Skeletal muscle satellite cell (primary cell): ENCODE results near the gene PLOD2.

ENCODE experiments used
- H3K27me3 ChIP-seq: 2 replicates; pipeline ENCODE4 v1.7.0; 2013; ENCODE audit warnings: low read length; ENCODE audit not compliant: control insufficient read depth, insufficient read depth
- H3K36me3 ChIP-seq: 2 replicates; pipeline ENCODE4 v1.7.0; 2013; ENCODE audit warnings: mild to moderate bottlenecking, control low read depth, low read length; ENCODE audit not compliant: insufficient read depth
- H3K4me1 ChIP-seq: 2 replicates; pipeline ENCODE4 v1.7.0; 2013; ENCODE audit warnings: low read length; ENCODE audit not compliant: control insufficient read depth, insufficient read depth
- H3K4me2 ChIP-seq: 2 replicates; pipeline ENCODE4 v1.7.0; 2013; ENCODE audit warnings: mild to moderate bottlenecking, low read length
- H3K4me3 ChIP-seq: 2 replicates; pipeline ENCODE4 v1.7.0; 2013; ENCODE audit warnings: low read length
- H3K9ac ChIP-seq: 2 replicates; pipeline ENCODE4 v1.7.0; 2013; ENCODE audit warnings: mild to moderate bottlenecking, low read depth, low read length, moderate library complexity
- H3K9me3 ChIP-seq: replicated peaks from 2 replicates; pipeline ENCODE4 v1.7.0; 2013; ENCODE audit warnings: mild to moderate bottlenecking, control low read depth, low read length

The PLOD2 gene

DNA sequence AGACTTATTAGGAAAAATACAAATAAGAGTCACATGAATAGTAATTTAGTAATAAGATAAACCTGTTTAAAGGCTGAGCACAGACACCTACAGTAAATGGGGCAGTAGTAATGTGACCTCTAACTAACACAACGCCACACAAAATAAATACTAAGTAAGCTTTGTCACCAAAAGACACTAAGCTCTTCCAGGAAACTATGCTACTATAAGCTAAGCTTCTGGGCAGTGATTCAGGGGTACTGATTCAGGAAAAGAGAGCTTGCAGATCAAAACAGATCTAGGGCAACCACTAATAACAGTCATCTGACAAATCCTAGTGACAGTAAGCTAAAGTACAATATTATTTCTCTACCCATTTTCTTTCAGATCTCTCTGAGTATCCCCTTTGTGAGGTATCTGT, 68.8 kb downstream of the PLOD2 start:
- Histone ChIP-seq H3K9me3 (no peaks in the 10 kb centered on the region), H3K36me3 (peaks cover 46% of the 10 kb centered on the region), H3K27me3 (no peaks in the 10 kb centered on the region), H3K4me2 (no peak overlapping the region), H3K4me3 (no peak overlapping the region), H3K4me1 (no peaks in the 10 kb centered on the region), H3K9ac (no peak overlapping the region)

DNA sequence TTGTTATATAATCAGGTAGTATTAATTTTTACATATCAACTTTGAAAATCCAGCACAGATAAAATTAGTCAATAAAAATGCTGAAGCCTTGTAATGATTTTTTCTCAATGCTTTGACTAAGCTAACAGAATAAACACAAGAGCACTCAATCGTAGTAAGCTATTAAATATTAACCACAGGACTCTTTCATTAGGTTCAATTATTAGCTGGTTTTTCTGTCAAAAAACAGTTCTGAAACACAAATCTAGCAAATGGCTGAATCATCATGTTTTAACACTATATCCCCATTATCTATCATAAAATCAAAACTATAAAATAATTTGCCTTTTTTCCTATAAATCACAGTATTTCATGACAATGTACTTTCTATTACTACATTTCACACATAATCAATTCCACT, 69.6 kb downstream of the PLOD2 start:
- H3K4me3 ChIP-seq = no peak overlapping the region
- no peak overlapping the region for H3K4me2 ChIP-seq
- no peaks in the 10 kb centered on the region for H3K9me3 ChIP-seq
- H3K4me1 ChIP-seq = no peaks in the 10 kb centered on the region
- H3K27me3 ChIP-seq = no peaks in the 10 kb centered on the region
- H3K9ac ChIP-seq = no peak overlapping the region
- H3K36me3 ChIP-seq = peaks cover 46% of the 10 kb centered on the region

DNA sequence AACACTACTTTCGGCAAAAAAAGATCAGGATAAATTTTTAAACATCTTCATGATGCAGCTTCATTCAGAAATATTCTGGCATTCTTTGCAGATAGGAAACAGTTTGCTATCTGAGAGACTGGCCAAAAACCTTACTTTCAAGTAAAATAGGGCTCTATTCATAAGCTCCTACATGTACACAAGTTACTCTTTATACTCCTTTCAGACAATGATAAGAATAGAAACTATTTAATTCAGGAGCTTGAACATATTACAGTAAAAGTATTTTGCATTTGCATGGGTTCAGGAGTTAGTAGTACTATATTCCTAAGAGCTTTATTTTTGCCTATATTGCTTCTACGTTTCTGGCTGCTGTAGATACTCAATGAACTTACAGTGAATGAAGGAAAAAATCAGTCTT, 70.5 kb downstream of the PLOD2 start:
- Histone ChIP-seq H3K9me3 (no peaks in the 10 kb centered on the region), H3K4me3 (no peak overlapping the region), H3K4me2 (no peak overlapping the region), H3K36me3 (peaks cover 53% of the 10 kb centered on the region), H3K9ac (no peak overlapping the region), H3K4me1 (no peaks in the 10 kb centered on the region), H3K27me3 (no peaks in the 10 kb centered on the region)

DNA sequence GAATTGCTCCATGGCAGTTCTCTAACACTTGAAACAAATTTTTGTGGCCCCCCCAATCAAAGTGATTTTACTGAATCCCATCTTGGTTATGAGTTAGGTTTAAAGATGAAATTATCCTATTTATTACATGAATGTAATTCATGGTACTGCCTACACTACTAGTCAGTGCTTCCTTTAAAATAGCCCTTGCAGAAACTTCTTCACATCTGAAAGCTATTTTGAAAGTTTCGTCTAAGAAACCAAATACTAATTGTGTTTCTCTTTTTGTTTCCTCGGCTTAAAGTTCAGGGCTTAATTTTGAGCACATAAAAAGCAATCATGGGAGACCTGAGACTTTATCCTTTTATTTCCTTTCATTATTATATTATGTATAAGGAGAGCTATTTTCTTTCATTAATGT, 72.1 kb downstream of the PLOD2 start:
- Histone ChIP-seq H3K9ac (no peak overlapping the region), H3K4me2 (no peak overlapping the region), H3K4me3 (no peak overlapping the region), H3K27me3 (no peaks in the 10 kb centered on the region), H3K36me3 (peaks cover 60% of the 10 kb centered on the region), H3K4me1 (no peaks in the 10 kb centered on the region), H3K9me3 (no peaks in the 10 kb centered on the region)

DNA sequence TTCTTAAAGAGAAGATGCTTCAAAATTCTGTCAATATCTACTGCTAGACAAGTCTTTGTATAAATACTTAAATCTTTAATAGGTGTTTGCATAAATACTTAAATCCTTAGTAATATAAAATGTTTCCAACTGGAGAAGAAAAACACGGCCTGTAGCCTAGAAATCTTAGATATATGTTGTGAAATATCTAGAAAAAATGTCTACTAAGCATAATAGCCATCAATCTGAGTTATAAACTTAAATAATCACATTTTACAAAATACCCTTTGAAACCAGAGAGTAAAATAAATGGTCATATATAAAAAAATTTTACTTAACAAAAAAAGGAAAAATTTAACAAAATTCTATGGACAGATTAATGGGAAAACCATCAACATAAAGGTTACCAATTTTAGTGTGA, 73.9 kb downstream of the PLOD2 start:
- Histone ChIP-seq H3K4me1 (no peaks in the 10 kb centered on the region), H3K9me3 (no peaks in the 10 kb centered on the region), H3K36me3 (peaks cover 63% of the 10 kb centered on the region), H3K4me2 (no peak overlapping the region), H3K9ac (no peak overlapping the region), H3K4me3 (no peak overlapping the region), H3K27me3 (no peaks in the 10 kb centered on the region)

DNA sequence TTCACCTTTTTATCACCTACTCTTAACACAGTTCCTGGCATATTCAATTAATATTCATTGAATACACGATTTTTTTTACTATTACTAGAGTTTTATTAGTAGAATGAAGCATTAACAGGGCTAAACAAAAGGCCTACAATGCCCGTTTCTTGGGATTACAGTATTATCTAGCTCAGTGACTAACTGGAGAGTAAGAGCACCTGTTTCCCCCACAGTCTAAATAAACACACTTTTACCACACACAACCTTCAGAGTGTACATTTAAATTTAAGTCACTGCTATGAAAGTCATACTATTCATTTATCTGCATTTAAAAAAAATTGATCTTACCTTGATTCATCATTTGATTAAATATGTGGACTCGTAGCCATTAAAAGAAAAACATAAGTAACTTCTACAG, 74.8 kb downstream of the PLOD2 start:
- Histone ChIP-seq H3K27me3 (no peaks in the 10 kb centered on the region), H3K4me2 (no peak overlapping the region), H3K9me3 (no peaks in the 10 kb centered on the region), H3K4me1 (no peaks in the 10 kb centered on the region), H3K9ac (no peak overlapping the region), H3K36me3 (peaks cover 62% of the 10 kb centered on the region), H3K4me3 (no peak overlapping the region)

DNA sequence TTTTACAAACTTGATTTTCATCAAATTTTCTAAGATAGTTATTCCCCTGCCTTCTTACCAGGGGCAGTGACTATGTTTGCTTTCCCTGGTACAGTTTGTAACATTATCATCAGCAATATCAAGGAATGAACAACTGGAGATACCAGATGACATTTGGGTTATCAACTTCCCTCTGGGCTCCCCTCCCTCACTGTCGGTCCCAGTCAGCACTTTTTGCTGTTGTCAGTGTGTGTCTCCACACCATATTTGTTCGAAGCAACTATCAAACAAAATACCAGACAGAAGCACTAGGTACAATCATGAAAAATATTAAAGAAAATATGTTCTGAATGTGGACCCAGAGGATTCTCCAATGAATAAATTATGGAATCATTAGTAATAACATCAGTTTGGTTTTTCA, 75.3 kb downstream of the PLOD2 start:
- Histone ChIP-seq H3K9me3 (no peaks in the 10 kb centered on the region), H3K4me3 (no peak overlapping the region), H3K9ac (no peak overlapping the region), H3K4me1 (no peaks in the 10 kb centered on the region), H3K27me3 (no peaks in the 10 kb centered on the region), H3K36me3 (peaks cover 64% of the 10 kb centered on the region), H3K4me2 (no peak overlapping the region)

DNA sequence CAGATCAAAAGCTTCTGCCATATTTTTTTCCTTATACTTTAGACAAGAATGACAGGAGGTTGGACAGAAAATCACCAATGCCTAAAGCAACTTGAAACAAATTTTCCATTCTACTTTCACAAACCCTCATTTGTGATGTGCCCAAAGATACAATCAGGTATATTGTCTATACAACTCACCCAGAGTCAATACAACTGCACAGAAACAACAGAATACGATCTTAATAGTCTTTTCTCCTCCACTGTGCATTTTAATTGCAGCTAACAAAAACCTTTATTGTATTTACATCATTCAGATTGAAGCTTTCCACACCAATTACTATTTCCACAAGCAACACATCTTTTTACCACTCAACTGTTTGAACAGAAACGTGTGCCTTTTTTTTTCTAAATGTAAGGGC, 80.4 kb downstream of the PLOD2 start:
- Histone ChIP-seq H3K4me2 (no peak overlapping the region), H3K4me3 (no peak overlapping the region), H3K36me3 (peaks cover 82% of the 10 kb centered on the region), H3K9me3 (no peaks in the 10 kb centered on the region), H3K27me3 (no peaks in the 10 kb centered on the region), H3K4me1 (no peaks in the 10 kb centered on the region), H3K9ac (no peak overlapping the region)

DNA sequence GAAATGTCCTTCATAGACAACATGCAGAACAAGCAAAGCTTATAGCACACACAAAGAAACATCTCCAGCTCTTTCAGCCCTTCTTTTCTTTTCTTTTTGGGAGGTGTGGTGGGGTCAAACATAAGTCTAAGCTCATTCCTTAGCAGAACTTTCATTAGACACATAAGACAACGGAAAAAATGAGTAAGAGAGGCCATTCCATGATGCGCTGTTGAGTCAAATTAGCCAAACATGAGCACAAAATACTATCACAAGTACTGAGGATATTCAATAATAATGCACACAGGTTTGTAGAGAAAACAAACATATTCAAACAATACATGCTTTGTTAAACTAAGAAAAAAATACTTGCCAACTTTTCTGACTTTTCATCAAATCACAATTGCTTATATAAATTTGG, 83.0 kb downstream of the PLOD2 start:
- Histone ChIP-seq H3K9ac (no peak overlapping the region), H3K9me3 (no peaks in the 10 kb centered on the region), H3K27me3 (no peaks in the 10 kb centered on the region), H3K4me2 (no peak overlapping the region), H3K4me3 (no peak overlapping the region), H3K4me1 (no peaks in the 10 kb centered on the region), H3K36me3 (peaks cover 72% of the 10 kb centered on the region)

DNA sequence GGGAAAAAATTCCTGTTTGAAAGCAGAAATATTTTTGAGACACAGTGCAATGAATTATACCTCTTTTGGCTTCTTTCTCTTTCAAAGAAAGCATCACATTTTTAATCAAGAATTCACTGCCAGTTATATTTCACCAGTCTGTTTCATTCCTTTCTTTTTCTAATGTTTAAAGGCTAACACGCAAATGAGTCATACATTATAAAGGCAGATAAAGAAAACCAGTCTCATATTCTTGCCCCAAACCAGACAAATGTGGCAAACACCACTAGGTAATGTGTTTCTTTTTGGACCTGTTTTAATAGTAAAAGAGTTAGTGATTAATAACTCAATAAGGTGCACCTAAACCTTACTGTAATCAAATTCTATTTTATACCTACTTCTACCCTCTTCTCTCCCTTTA, 83.8 kb downstream of the PLOD2 start:
- Histone ChIP-seq H3K9ac (no peak overlapping the region), H3K4me2 (no peak overlapping the region), H3K9me3 (no peaks in the 10 kb centered on the region), H3K4me1 (no peaks in the 10 kb centered on the region), H3K27me3 (no peaks in the 10 kb centered on the region), H3K36me3 (peaks cover 77% of the 10 kb centered on the region), H3K4me3 (no peak overlapping the region)

DNA sequence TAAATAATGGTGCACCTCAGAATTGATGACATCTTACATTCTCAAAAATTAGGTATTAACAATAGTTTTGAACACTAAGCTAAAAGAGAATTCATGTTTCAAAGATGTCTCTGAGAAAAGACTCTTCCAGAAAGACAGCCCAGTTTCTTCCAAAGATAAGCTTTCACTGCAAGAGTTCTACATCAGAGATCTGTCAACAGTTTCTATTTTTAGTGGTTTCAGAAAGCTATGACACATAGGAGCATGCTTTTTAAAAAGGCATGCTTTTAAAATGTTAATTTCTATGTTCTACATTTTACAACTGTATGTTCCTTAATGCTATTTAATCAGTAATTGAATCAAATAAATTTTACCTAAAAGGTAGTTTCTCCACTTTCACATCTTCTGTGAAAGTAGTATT, 88.2 kb downstream of the PLOD2 start:
- Histone ChIP-seq H3K9ac (no peak overlapping the region), H3K27me3 (no peaks in the 10 kb centered on the region), H3K4me3 (no peak overlapping the region), H3K4me1 (no peaks in the 10 kb centered on the region), H3K9me3 (no peaks in the 10 kb centered on the region), H3K36me3 (peaks cover 76% of the 10 kb centered on the region), H3K4me2 (no peak overlapping the region)

DNA sequence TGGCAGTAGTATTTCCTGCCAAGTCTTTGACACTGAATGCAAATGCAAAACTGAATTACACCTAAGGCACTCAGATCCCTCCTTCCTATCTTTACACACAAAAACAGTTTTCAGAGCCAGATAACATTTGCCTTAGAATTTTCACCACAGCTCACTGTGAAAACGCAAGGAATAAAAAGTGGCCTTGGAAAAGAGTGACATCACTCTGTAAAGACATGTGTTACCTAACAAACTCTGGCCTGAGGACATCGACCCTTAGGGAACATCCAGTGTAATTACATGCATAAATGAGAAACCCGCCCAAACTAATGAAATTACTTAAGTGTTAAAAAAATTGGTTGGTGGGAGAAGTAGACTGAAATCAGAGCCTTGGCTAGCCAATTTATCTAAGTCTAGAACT, 88.9 kb downstream of the PLOD2 start:
- H3K36me3 ChIP-seq = peaks cover 73% of the 10 kb centered on the region
- no peaks in the 10 kb centered on the region for H3K9me3 ChIP-seq
- peaks cover 4% of the 10 kb centered on the region for H3K4me1 ChIP-seq
- no peaks in the 10 kb centered on the region for H3K27me3 ChIP-seq
- no peak overlapping the region for H3K4me2 ChIP-seq
- H3K9ac ChIP-seq = no peak overlapping the region
- no peak overlapping the region for H3K4me3 ChIP-seq
